C4-2B (cell line): ENCODE results near the gene CATSPERZ.

Experiments
- H3K27ac ChIP-seq: fragments of 450-650 bp; 2 replicates; pipeline ENCODE4 v1.5.1; 2017
- ZFX ChIP-seq: fragments of 450-650 bp; IDR thresholded peaks from 2 replicates; pipeline ENCODE4 v1.6.1; 2017
- TF ChIP-seq, protein P1 (sequence below): fragments of 450-650 bp; conservative IDR thresholded peaks from 2 replicates; pipeline ENCODE4 v1.5.1; 2017; ENCODE audit warnings: mild to moderate bottlenecking

CATSPERZ gene

DNA sequence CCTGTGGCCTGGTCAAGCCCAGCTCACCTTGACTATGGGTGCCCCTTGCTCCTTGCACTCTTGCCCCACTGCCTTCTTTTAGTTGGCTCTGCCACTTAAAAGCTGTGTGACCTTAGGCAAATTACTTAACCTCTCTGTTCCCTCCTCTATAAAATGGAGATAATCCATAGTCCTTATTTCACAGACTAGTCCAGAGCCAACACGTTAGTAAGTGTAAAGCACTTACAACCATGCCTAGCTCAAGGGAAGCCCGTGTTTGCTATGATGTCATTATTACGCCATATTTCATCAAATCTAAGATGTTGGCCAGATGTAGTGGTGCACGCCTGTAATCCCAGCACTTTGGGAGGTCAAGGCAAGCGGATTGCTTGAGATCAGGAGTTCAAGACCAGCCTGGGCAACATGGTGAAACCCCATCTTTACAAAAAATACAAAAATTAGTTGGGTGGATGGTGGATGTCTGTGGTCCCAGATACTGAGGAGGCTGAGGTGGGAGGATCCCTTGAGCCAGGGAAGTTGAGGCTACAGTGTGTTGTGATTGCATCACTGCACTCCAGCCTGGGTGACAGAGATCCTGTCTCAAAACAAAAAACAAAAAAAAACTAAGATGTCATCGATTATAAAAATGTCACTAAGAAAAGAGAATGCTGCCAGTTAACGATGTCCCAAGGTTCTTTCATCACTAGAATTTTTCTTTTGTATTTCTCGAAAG is 37.5 kb downstream of the CATSPERZ start:
- H3K27ac ChIP-seq, result no peak overlapping the region
- TF ChIP-seq, protein P1, sequence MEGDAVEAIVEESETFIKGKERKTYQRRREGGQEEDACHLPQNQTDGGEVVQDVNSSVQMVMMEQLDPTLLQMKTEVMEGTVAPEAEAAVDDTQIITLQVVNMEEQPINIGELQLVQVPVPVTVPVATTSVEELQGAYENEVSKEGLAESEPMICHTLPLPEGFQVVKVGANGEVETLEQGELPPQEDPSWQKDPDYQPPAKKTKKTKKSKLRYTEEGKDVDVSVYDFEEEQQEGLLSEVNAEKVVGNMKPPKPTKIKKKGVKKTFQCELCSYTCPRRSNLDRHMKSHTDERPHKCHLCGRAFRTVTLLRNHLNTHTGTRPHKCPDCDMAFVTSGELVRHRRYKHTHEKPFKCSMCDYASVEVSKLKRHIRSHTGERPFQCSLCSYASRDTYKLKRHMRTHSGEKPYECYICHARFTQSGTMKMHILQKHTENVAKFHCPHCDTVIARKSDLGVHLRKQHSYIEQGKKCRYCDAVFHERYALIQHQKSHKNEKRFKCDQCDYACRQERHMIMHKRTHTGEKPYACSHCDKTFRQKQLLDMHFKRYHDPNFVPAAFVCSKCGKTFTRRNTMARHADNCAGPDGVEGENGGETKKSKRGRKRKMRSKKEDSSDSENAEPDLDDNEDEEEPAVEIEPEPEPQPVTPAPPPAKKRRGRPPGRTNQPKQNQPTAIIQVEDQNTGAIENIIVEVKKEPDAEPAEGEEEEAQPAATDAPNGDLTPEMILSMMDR, result no peak
- no peak for TF ChIP-seq ZFX

DNA sequence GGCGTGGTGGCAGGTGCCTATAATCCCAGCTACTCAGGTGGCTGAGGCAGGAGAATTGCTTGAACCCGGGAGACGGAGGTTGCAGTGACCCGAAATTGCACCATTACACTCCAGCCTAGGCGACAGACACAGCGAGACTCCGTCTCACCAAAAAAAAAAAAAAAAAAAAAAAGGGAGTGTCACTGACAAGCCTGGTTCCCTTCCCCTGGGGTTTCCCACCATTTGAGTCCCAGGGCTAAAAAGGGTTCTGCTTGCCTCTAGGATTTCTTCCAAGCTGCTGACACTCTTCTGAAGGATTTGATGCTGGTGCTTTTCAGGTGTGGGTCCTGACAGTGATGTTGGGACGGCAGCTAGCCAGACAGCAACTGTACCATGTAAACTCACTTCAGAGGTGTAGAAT is 38.6 kb downstream of the CATSPERZ start:
- no peak overlapping the region for H3K27ac ChIP-seq
- TF ChIP-seq, protein P1, result no peak
- TF ChIP-seq ZFX, result no peak

DNA sequence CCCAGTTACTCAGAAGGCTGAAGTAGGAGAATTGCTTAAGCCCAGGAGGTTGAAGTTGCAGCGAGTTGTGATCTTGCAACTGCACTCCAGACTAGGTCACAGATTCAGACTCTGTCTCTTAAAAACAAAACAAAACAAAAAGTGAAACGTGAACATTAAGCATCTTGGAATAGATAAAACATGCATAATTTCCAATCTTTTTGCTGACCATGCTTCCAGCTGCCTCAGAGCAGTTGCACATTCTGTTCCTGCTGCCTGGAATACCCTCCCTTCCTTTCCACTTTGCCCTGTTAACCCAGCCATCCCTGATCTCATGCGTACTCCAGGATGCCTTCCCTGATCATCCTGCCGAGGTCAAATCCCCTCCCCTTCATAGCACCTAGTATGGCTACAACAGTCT is 39.1 kb downstream of the CATSPERZ start:
- no peak for TF ChIP-seq ZFX
- TF ChIP-seq, protein P1, result no peak

DNA sequence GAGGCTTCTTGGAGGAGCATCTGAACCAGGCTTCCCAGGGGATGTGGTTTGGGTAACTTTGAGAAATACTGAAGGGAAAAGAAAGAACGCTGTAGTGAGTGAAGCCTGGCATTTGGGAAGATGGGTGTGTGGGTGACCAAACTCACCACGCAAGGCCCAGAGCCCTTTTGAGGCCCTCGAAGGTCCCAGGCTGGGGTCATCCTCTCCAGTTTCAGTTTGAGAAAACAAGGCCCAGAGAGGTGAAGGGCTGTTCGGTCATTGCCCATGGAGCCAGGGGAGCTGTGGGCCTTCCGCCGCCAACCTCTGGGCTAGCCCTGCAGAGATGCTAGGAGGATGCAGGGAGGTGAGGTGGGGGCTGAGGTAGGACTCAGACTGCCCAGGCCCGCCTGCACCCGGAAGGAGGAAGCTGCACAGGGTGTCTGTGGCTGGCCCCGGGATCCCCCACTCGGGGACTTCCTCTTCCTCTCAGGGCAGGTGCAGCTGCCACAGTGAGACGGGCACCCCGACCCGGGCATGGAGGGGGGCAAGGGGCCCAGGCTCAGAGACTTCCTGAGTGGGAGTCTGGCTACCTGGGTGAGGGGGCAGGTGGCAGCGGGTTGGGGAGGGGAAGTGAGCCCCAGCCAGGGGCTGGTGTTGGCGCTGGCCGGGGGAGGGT is 39.7 kb downstream of the CATSPERZ start, which contains the start of gene CCDC88B:
CCDC88B (plus strand) TSS at position 451 of the 655 bp plus-strand sequence; CDS start at position 514, 63 bp downstream.
- H3K27ac ChIP-seq, result no peak within 1 kb of the TSS
- TF ChIP-seq, protein P1, result no peak
- TF ChIP-seq ZFX, result no peak

More for the DNA sequence above, 39.1 kb downstream of the CATSPERZ start:
- no peak overlapping the region for H3K27ac ChIP-seq

DNA sequence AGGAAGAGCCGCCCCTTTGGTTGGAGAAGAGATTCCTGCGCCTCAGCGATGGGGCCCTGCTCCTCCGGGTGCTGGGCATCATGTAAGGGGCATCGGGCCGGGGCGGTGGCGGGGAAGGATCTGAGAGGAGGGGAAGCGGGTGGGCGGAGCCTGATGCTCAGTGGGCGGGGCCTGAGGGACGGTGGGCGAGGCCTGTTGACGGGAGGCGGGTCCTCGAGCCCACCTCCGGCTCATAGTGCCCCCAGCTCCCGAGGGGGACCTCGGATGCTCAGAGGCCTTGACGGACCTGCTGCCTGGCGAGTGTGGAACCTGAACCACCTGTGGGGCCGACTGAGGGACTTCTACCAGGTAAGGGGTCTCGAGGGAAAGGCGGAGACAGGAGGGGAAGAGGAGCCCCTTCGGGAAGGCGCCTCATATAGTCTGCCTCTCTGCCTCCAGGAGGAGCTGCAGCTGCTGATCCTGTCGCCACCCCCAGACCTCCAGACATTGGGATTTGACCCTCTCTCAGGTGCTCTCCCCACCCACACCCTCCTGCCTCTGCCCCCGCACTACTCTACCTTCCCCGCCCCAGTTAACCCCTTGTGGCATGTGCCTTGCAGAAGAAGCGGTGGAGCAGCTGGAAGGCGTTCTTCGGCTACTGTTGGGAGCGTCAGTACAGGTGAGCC is 40.6 kb downstream of the CATSPERZ start:
- no peak overlapping the region for H3K27ac ChIP-seq
- TF ChIP-seq, protein P1, result no peak
- no peak for TF ChIP-seq ZFX

DNA sequence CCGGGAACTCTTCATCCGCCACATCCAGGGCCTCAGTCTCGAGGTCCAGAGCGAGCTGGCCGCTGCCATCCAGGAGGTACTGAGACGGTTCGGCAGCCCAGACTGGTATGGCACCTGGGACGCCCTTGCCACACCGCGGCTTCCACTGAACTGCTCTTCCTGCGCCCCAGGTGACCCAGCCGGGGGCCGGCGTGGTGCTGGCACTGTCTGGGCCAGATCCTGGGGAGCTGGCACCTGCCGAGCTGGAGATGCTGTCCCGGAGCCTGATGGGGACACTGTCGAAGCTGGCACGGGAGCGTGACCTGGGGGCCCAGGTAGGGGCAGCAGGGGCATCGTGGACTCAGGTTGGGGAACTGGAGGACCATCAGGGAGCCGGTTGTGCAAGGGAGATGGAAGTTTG is 41.3 kb downstream of the CATSPERZ start:
- no peak for TF ChIP-seq ZFX
- TF ChIP-seq, protein P1, result no peak
- no peak overlapping the region; the same call in 1 of the 2 replicates for H3K27ac ChIP-seq
